ENCODE results near the gene GMPR.

DNA sequence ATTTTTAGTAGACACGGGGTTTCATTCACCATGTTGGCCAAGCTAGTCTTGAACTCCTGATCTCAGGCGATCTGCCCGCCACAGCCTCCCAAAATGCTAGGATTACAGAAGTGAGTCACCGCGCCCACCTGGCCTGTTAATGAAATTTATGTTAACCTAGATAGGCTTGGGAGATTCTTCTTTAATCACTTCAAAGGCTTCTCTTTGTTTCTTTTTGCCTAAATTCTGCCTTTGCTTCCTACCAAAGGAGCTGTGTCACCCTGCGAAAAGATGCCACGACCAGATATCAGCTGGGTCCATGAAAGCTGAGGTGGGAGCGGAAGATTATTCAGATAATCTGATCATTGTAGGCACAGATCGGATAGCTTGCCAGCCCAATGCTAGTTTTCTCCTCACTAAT lies 75.3 kb downstream of the GMPR start:
- TF ChIP-seq, protein P1, sequence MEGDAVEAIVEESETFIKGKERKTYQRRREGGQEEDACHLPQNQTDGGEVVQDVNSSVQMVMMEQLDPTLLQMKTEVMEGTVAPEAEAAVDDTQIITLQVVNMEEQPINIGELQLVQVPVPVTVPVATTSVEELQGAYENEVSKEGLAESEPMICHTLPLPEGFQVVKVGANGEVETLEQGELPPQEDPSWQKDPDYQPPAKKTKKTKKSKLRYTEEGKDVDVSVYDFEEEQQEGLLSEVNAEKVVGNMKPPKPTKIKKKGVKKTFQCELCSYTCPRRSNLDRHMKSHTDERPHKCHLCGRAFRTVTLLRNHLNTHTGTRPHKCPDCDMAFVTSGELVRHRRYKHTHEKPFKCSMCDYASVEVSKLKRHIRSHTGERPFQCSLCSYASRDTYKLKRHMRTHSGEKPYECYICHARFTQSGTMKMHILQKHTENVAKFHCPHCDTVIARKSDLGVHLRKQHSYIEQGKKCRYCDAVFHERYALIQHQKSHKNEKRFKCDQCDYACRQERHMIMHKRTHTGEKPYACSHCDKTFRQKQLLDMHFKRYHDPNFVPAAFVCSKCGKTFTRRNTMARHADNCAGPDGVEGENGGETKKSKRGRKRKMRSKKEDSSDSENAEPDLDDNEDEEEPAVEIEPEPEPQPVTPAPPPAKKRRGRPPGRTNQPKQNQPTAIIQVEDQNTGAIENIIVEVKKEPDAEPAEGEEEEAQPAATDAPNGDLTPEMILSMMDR (IDR thresholded peaks at IDR 0.05), result no peak
- no peak for TF ChIP-seq POLR2A (IDR thresholded peaks at IDR 0.05)

All from esophagus squamous epithelium (tissue), 4 donors.